ENCODE measurements around the gene GYS2.

GYS2 gene

GRCh38 chr12:21551841-21552465 lies 52.7 kb downstream of the GYS2 start:
- no peak for ATAC-seq

GRCh38 chr12:21547437-21547836 lies 57.2 kb downstream of the GYS2 start:
- peak; percentile 58 to 64 for ATAC-seq

DNA sequence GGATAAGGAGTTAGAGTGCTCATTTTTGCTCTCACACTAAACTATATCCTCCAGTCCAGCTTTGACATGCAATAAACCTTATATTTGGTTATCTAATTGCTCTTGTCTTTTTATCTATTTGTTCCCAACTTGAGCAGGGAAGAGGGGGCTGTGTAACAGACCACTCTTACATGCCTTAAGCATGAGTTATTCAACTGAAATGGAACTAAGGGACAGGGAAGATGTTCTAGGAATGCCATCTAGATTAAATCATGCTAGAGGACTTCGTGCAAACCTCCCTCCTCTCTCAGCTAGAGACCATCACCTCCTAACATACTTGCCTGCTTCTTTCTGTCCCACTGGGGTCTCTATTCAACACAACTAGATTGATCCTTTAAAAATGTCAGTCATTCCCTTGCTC lies 57.9 kb downstream of the GYS2 start:
- ATAC-seq: no peak

GRCh38 chr12:21545557-21545956 lies 59.1 kb downstream of the GYS2 start:
- no peak for ATAC-seq

DNA sequence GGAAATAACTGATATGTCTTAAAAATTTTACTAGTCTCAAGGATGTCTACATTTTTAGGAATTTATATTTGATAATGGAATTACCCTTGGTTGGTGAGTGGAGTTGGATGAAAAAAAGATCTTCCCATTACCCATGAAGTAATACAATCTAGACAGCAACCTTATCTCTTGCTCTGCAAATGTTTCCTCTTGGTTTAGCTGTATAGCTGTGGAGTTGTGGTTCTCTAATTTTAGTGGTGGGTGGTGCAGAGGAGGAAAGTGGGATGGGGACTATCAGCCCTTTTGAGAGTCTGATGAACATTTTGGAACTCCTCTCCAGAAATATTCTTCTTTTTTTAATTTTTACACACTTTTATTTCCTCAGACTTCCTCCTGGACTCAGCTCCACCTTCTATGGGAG lies 61.5 kb downstream of the GYS2 start:
- ATAC-seq: no peak

DNA sequence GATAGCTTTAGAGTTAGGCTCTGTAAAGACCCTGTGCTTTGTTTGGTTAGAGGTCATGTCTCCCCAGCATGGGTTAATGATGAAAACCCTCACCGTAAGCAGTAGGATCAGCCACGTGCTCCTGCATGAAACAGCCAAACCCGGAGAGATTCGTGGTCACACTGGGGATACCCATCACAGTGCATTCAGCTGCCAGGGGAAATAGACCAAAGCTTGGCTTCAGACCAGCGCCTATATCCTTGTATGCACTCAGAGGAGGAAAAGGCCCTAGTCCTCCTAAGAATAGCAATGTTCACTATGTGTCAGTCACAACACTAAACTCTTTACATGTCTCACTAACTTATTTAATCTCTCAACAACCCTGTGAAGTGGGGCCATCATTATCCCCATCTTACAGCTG lies 62.2 kb downstream of the GYS2 start:
- ATAC-seq: no peak

DNA sequence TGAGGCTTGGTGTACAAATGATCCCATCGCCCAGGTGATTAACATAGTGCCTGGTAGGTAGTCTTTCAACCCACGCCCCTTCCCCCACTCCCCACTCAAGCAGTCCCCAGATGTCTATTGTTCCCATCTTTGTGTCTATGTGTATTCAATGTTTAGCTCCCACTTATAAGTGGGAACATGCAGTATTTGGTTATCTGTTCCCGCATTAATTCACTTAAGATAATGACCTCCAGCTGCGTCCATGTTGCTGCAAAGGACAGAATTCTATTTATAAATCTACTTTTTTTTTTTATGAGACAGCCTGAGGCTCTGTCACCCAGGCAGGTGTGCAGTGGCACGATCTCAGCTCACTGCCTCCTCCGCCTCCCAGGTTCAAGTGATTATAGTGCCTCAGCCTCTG lies 62.9 kb downstream of the GYS2 start:
- no peak for ATAC-seq

DNA sequence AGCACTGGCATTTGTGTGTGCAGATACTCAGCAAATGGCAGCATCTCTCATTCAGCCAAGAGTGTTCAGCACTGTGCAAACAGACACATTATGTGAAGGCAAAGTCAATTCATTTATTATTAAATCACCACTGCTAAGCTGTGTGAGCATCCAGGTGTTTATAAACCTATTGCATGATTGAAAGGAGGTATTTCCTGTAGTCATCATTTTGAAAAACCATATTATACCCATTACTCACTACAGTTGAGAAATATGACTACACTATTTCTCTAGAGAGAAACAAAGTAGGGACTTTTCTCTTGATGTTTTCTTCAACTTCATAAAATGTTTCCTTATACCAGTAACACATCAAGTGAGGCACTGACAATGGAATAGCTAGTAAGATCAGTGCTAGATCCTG lies 64.8 kb downstream of the GYS2 start:
- ATAC-seq: peak; percentile 77 to 92

- no peak for ATAC-seq
Observed at GRCh38 chr12:21538061-21538653, 66.5 kb downstream of the GYS2 start.

GRCh38 chr12:21529456-21529855 lies 75.2 kb downstream of the GYS2 start:
- ATAC-seq: no peak

GRCh38 chr12:21528953-21529352 lies 75.7 kb downstream of the GYS2 start:
- ATAC-seq: no peak

GRCh38 chr12:21527451-21528180 lies 77.0 kb downstream of the GYS2 start:
- peak; percentile 91 to 92 for ATAC-seq

DNA sequence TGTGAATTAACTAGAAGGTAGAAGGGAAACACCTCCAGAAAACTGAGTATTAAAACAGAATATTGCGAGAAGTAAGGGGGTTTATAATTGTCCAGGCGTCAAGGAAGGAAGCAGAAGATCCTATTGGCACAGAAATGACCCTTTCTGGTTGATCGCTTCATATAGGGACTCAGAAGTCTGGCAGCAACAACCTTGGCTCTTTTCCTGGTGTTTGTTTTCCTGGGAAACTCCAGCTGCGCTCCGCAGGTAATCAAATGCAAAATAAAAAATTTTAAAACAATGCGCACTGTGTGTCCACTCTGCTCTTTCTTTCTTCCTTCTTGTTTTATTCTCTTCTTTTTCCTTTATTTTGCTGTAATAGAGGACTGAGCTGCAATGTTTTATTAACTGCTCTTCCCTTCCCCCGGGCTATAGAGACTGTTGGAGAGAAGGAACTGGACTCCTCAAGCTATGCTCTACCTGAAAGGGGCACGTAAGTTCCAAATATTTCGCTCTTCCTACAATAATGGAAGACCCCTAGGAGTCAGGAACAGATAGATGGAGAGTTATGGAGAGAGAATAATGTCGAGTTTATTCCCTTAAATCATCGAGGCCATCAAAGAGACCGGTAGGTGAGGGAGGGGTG lies 77.8 kb downstream of the GYS2 start:
- no peak for ATAC-seq

DNA sequence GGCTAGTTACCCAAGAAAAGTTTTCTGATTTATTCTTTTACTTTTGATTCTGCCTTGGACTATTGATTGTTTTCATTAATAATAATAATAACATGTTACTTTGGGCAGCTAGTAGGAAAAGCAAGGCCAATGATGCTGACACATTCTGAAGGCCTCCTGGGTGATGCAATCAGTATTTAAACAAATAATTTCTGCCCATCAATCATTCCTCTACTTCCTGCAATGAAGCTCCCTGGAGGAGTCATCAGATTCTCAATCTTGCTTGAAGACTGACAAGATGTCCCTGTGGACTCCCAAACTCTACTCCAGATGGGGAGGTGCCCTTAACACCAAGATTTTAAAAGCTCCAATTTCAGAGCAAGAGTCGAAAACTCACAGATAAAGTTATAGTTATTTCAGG lies 78.6 kb downstream of the GYS2 start, which contains the start of gene SPX:
Gene SPX (plus strand): TSS at position 244 of the 400 bp plus-strand sequence. CDS start 177 bp downstream, outside the sequence.
- ATAC-seq: no peak

DNA sequence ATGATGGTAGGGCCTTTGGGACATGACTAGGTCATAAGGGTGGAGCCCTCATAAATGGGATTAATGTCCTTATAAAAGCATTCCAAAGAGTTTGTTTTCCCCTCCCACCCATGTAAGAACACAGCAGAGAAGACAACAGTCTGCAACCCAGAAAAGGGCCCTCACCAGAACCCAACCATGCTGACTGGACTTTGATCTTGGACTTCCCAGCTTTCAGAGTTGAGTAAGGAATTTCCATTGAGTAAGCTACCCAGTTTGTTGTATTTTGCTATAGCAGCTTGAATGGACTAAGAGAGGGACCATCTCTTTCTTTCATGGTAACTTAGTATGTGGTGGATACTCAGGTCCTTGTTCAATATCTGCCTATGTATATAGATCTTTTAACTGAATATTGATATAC lies 81.5 kb downstream of the GYS2 start:
- no peak for ATAC-seq

GRCh38 chr12:21521541-21521940 lies 83.1 kb downstream of the GYS2 start:
- no peak for ATAC-seq

DNA sequence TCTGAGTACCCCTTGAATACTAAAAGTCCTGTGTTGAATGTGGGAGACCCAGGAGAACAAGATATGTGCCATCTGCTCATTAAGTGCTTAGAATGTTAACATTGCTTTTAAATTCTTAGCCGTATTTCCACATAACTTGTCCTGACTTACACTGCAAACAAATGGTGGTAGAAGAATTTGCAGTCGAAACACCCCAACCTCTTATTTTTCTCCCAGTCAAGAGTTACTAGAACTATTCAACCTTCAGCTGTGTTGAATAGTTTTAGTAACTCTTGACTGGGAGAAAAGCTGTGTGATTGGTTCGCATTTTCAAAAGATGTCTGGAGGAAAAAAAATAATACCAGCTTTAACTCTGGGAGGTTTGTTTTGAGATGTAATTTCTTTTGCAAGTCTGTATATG lies 86.2 kb downstream of the GYS2 start:
- ATAC-seq: no peak

GRCh38 chr12:21516281-21516680 lies 88.4 kb downstream of the GYS2 start:
- ATAC-seq: no peak

DNA sequence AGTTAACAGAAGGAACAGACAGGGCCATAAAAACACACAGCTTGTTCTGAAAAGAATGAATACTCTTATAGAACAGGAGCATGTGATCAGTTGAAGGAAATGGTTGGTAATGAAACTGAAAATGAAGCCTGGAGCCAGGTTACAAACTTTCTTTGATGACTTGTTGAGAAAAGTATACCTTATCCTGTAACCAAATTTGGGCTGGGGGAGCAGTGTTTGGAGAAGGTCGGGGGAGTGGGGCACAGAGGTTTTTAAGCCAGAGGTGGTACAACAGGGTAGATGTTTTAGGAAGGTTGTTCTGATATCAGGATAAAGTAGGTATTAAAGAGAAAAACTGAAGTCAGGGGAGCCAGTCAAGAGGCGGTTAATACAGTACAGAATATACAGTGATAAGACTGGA lies 94.9 kb downstream of the GYS2 start:
- ATAC-seq: peak; percentile 58 to 87

GRCh38 chr12:21507849-21508248 lies 96.8 kb downstream of the GYS2 start:
- ATAC-seq: no peak

- no peak for ATAC-seq
Observed at GRCh38 chr12:21505888-21506287, 98.8 kb downstream of the GYS2 start.

DNA sequence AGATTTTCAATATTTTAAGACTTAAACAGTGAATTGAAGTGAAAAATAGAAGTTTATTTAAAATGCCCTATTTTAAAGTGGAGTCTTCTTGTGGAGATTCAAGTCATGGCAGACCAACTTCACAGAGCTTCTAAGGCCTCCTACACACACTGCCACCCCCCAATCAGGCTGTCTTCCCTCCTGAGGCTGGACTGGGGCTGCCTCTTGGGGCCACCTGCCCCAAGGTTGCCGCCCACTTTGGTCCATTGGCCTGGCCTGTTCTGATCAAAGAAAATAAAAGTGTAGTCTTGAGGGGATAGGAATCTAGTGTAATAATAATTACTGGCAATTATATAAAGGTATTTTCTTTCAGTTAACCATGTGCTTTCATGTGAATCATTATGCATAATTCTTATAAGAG lies 101.8 kb downstream of the GYS2 start:
- no peak for ATAC-seq

DNA sequence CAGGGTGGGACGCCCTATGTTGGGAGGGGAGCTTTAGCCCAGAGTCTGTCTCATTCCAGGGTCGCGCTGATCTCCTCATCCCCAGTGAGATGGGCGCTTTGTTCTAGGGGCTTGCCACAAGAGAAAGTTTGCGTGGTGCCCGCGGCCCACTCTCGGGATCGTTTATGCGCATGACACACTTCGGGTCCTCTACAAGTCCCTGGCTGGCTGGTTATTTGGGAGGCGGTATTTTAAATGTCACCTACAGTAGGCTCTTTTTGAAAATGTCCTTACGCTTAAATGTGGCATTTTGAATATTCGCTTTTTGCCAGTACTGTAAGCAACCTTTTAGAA lies 102.5 kb downstream of the GYS2 start:
- ATAC-seq: peak in 1 of 2 donors; percentile 8
